HepG2 (cell line): ENCODE results near the gene TDRD9. TPM values are rescaled to one million over a fixed set of nuclear protein-coding genes. Genes with fewer than 3 reads are reported as not detected.

Source experiments
- ATAC-seq: fragments of 200-7000 bp; cut with Tn5 transposase; 3 replicates; pipeline ENCODE4 v1.9.1; 2020; ENCODE audit warnings: mild to moderate bottlenecking, moderate library complexity
- BruUV-seq: library from RNA; stranded (reverse); fragments of 400-500 nt; replicated peaks from 2 replicates; lab custom pipeline; 2021; lab: Mats Ljungman, UMichigan
- CTCF ChIA-PET: fragments of 300-600 bp; formaldehyde crosslinking; extraction: SDS; loops from one replicate; lab custom pipeline; 2021; ENCODE audit warnings: low total read pairs, inconsistent platforms, low intra/inter-chr PET ratio; lab: Yijun Ruan, JAX
- POLR2A ChIA-PET: fragments of 350-600 bp; sonication (Branson Sonifier 250); formaldehyde crosslinking; loops from one replicate; lab custom pipeline; 2020; ENCODE audit warnings: antibody characterized with exemption, inconsistent platforms; lab: Yijun Ruan, JAX
- DNase-seq: peaks from one replicate; pipeline ENCODE4 v3.0.0-alpha.2; 2015; ENCODE audit warnings: low spot score
- FAIRE-seq: peaks from 3 replicates; lab custom pipeline; 2011; peaks lifted over from hg19 to GRCh38; lab: Jason Lieb, UNC
- H2AFZ ChIP-seq: one replicate; pipeline ENCODE4 v1.6.1; 2011; ENCODE audit warnings: low read length, inconsistent platforms
- H3K27ac ChIP-seq: fragments of 300-600 bp; 3 replicates; pipeline ENCODE4 v1.8.0; 2011; ENCODE audit warnings: mixed run types, mild to moderate bottlenecking, mixed read lengths, low read length, inconsistent platforms; ENCODE audit not compliant: insufficient read depth; ENCODE audit errors: extremely low read length
- H3K27me3 ChIP-seq, 2 experiments: fragments of 200-600 bp in 1 of 2; 2 replicates in 1 of 2; 3 replicates in 1 of 2; pipeline versions ENCODE4 v1.6.0 to v1.8.0; 2011; ENCODE audit warnings: low read length in 2 of 2, mild to moderate bottlenecking in 2 of 2, moderate library complexity in 2 of 2, inconsistent platforms in 1 of 2; ENCODE audit not compliant: insufficient read depth in 2 of 2, control insufficient read depth in 1 of 2
- H3K36me3 ChIP-seq, 2 experiments: fragments of 200-600 bp in 1 of 2; replicated peaks in 1 of 2; 2 replicates in 1 of 2; 3 replicates in 1 of 2; pipeline versions ENCODE4 v1.5.1 to v1.8.0; 2011; ENCODE audit warnings: low read length in 2 of 2, inconsistent platforms in 1 of 2; ENCODE audit not compliant: insufficient read depth in 2 of 2, control insufficient read depth in 1 of 2
- H3K4me1 ChIP-seq: 2 replicates; pipeline ENCODE4 v1.5.1; 2012; ENCODE audit warnings: low read length, inconsistent platforms; ENCODE audit not compliant: insufficient read depth
- H3K4me2 ChIP-seq: 2 replicates; pipeline ENCODE4 v1.6.0; 2011; ENCODE audit warnings: low read depth, low read length, inconsistent platforms
- H3K4me3 ChIP-seq, 3 experiments: fragments of 200-600 bp in 1 of 3; sonication (generic), shearing (Covaris generic) in 1 of 3; replicated peaks in 1 of 3; 2 replicates each; pipeline ENCODE4 v1.5.1; 2011 to 2016; ENCODE audit warnings: low read length in 3 of 3, inconsistent platforms in 2 of 3, low read depth in 2 of 3, mild to moderate bottlenecking in 2 of 3, control low read depth in 1 of 3, mixed read lengths in 1 of 3; ENCODE audit not compliant: insufficient read depth in 1 of 3
- H3K79me2 ChIP-seq: one replicate; pipeline ENCODE4 v1.6.1; 2011; ENCODE audit warnings: low read length, inconsistent platforms; ENCODE audit not compliant: insufficient read depth
- H3K9ac ChIP-seq: 2 replicates; pipeline ENCODE4 v1.6.0; 2011; ENCODE audit warnings: mild to moderate bottlenecking, low read depth, low read length, inconsistent platforms; ENCODE audit not compliant: insufficient read depth
- H3K9me3 ChIP-seq: 2 replicates; pipeline ENCODE4 v1.5.1; 2012; ENCODE audit warnings: mild to moderate bottlenecking, low read length
- H4K20me1 ChIP-seq: 2 replicates; pipeline ENCODE4 v1.6.0; 2011; ENCODE audit warnings: inconsistent platforms, mild to moderate bottlenecking, low read length, moderate library complexity; ENCODE audit not compliant: insufficient read depth
- PAF1 ChIP-seq: IDR thresholded peaks from 2 replicates; pipeline ENCODE4 v1.6.1; 2016; ENCODE audit warnings: missing genetic modification reagents, missing compliant biosample characterization
- ZNF556 ChIP-seq: sonication (generic); formaldehyde crosslinking; IDR thresholded peaks from 2 replicates; pipeline ENCODE4 v1.4.0; 2020; ENCODE audit warnings: mild to moderate bottlenecking, missing genetic modification reagents, borderline replicate concordance
- ZSCAN21 ChIP-seq: sonication (generic); formaldehyde crosslinking; IDR thresholded peaks from 2 replicates; pipeline ENCODE4 v1.8.0; 2022; ENCODE audit warnings: mild to moderate bottlenecking, missing genetic modification reagents, moderate library complexity, borderline replicate concordance
- WGBS: methylation state at CpG from one replicate; pipeline ENCODE4 v1.1.6; 2017; ENCODE audit warnings: low lambda C conversion rate; 5-methylcytosine and 5-hydroxymethylcytosine counted together
- in situ Hi-C: cut with HindIII; loops from 2 replicates; pipeline ENCODE4 v1.10.0; 2017; ENCODE audit warnings: low pct_unique_long_range_greater_than_20kb; ENCODE audit not compliant: extremely low pct_ligation_motif_present
- intact Hi-C: fragments of 100-400 bp; cut with micrococcal nuclease; formaldehyde crosslinking; loops from one replicate; pipeline ENCODE4 v1.10.0; 2022; ENCODE audit not compliant: unreplicated experiment
- polyA plus RNA-seq, 8 experiments: library from polyadenylated mRNA; depleted of rRNA in 3 of 8; stranded (reverse) in 7 of 8; unstranded in 1 of 8; fragments of >200 nt; fragmentation: Illumina TruSeq in 4 of 8; extraction: Trizol in 4 of 8; gene quantifications; 2 replicates each; pipeline versions ENCODE4 v1.2.1 to v1.2.3, GENCODE V29; 2011 to 2016; ENCODE audit warnings: low read depth in 4 of 8, missing spikeins in 1 of 8, mixed read lengths in 1 of 8; ENCODE audit not compliant: insufficient read depth in 1 of 8
- total RNA-seq, 5 experiments: library from RNA; depleted of rRNA; stranded (reverse); fragments of >200 nt; fragmentation: Illumina TruSeq; extraction: Trizol; gene quantifications; 2 replicates each; pipeline ENCODE4 v1.2.3, GENCODE V29; 2016; ENCODE audit warnings: low read depth in 1 of 5
- TF ChIP-seq, protein P1 (sequence below): IDR thresholded peaks from 2 replicates; pipeline ENCODE4 v1.6.1; 2012; ENCODE audit warnings: low read length, improper control_type of control experiment
- TF ChIP-seq, protein P2 (sequence below): sonication (generic); formaldehyde crosslinking; IDR thresholded peaks from 2 replicates; pipeline ENCODE4 v1.5.1; 2020; ENCODE audit warnings: missing genetic modification reagents, mild to moderate bottlenecking, borderline replicate concordance

TDRD9 gene
- total and polyA plus RNA-seq, 2 of the 13 experiments (the other 11 are each of a cell fraction or from before 2014, with no cell fraction given), result not detected

- TF ChIP-seq, protein P1, sequence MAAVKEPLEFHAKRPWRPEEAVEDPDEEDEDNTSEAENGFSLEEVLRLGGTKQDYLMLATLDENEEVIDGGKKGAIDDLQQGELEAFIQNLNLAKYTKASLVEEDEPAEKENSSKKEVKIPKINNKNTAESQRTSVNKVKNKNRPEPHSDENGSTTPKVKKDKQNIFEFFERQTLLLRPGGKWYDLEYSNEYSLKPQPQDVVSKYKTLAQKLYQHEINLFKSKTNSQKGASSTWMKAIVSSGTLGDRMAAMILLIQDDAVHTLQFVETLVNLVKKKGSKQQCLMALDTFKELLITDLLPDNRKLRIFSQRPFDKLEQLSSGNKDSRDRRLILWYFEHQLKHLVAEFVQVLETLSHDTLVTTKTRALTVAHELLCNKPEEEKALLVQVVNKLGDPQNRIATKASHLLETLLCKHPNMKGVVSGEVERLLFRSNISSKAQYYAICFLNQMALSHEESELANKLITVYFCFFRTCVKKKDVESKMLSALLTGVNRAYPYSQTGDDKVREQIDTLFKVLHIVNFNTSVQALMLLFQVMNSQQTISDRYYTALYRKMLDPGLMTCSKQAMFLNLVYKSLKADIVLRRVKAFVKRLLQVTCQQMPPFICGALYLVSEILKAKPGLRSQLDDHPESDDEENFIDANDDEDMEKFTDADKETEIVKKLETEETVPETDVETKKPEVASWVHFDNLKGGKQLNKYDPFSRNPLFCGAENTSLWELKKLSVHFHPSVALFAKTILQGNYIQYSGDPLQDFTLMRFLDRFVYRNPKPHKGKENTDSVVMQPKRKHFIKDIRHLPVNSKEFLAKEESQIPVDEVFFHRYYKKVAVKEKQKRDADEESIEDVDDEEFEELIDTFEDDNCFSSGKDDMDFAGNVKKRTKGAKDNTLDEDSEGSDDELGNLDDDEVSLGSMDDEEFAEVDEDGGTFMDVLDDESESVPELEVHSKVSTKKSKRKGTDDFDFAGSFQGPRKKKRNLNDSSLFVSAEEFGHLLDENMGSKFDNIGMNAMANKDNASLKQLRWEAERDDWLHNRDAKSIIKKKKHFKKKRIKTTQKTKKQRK, result no peak
- TF ChIP-seq, protein P2, sequence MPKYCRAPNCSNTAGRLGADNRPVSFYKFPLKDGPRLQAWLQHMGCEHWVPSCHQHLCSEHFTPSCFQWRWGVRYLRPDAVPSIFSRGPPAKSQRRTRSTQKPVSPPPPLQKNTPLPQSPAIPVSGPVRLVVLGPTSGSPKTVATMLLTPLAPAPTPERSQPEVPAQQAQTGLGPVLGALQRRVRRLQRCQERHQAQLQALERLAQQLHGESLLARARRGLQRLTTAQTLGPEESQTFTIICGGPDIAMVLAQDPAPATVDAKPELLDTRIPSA, result no peak
- no peak for TF ChIP-seq ZSCAN21
Observed at GRCh38 chr14:103910262-103910935, 17.9 kb upstream of the TDRD9 start (continued).

GRCh38 chr14:103910984-103911383 is 17.3 kb upstream of the TDRD9 start:
- POLR2A ChIA-PET, result interaction anchor here (1.0 to 1.2 kb wide), 2 partner anchors 31 to 102 kb away, joined by 3 to 8 read pairs; no protein-coding TSS in a partner anchor
- Histone ChIP-seq H3K4me3 (no peak overlapping the region), H3K27ac (no peak overlapping the region), H3K9me3 (no peaks in the 10 kb centered on the region), H3K4me1 (peaks cover 16% of the 10 kb centered on the region), H4K20me1 (no peaks in the 10 kb centered on the region)
- ATAC-seq, result no peak; the same call in 2 of the 3 replicates
- CTCF ChIA-PET, result interaction anchor here (1.6 to 4.6 kb wide), 2 partner anchors 11 to 102 kb away, joined by 5 to 48 read pairs; no protein-coding TSS in a partner anchor
- DNase-seq, result no peak
- WGBS, result 93% methylated on average over 4 of the region's 6 CpGs
- no TSS peak for BruUV-seq
- peak; percentile 68; the same call in 1 of the 2 replicates for TF ChIP-seq PAF1 (CRISPR knock-in tag)
- TF ChIP-seq ZNF556 (CRISPR knock-in tag), result no peak
- TF ChIP-seq, all 625 proteins: peak for 1
- in situ Hi-C loops (loop anchor here (5.0 kb wide), 1 partner anchor 104 kb away; no protein-coding TSS in a partner anchor), intact Hi-C loops (loop anchor here (1.0 kb wide), 1 partner anchor 103 kb away; no protein-coding TSS in a partner anchor)
- Histone ChIP-seq H3K4me2 (no peak overlapping the region), H3K79me2 (peaks cover 5% of the 10 kb centered on the region), H2AFZ (no peak overlapping the region), H3K27me3 (no peaks in the 10 kb centered on the region), H3K36me3 (peaks cover 11 to 38% of the 10 kb centered on the region in 2 experiments), H3K9ac (no peak overlapping the region)
- no peak for FAIRE-seq
